Measurements from ENCODE around the gene C17orf107. TPM values are rescaled to one million over a fixed set of nuclear protein-coding genes. Genes with fewer than 3 reads are reported as not detected.

The C17orf107 gene
- total RNA-seq, 2 experiments from 2014 or later = 1.9 TPM

DNA sequence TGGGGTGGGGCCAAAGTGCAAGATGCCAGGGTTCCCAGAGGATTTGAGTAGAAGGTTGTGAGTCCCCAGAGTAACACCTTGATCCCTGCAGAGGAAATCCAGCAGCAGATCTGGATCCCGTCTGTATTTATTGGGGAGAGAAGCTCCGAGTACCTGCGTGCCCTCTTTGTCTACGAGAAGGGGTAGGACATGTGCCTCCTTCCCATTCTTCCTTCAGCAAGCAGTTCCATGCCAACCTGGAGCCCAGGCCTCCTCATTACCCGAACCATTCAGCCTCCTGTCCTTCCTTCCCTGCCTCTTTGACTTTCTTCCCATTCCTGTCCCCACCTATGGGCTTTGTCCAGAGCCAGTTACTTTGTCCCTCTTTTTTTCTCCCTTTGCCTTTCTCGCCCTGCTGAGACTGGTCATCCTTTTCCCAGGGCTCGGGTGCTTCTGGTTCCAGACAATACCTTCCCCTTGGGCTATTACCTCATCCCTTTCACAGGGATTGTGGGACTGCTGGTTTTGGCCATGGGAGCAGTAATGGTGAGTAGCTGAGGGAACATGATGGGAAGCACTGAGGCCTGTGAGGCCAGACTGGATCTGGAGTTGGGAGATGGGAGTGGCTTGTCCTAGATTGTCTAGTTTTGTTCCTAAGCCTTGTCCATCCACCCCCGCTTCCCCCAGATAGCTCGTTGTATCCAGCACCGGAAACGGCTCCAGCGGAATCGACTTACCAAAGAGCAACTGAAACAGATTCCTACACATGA is 43.6 kb downstream of the C17orf107 start:
- peaks cover 64% of the 10 kb centered on the region for H3K4me1 Mint-ChIP-seq (ENCODE audit: low read depth)
- H3K27ac Mint-ChIP-seq = peak overlapping the region; percentile 99
- no peaks in the 10 kb centered on the region for H3K9me3 Mint-ChIP-seq
- peak overlapping the region; percentile 40 for H3K4me3 Mint-ChIP-seq
- H3K36me3 Mint-ChIP-seq (ENCODE audit: low read depth) = peaks cover 78% of the 10 kb centered on the region
- no peaks in the 10 kb centered on the region for H3K27me3 Mint-ChIP-seq (ENCODE audit: low read depth)
- CTCF ChIA-PET = no interaction called here
- intact Hi-C loops (cut with micrococcal nuclease) = loop anchor here (10.0 kb wide), 2 partner anchors 342 to 978 kb away; partner anchors contain the start of genes ATP2A3 and RABEP1
- DNase-seq = no peak

DNA sequence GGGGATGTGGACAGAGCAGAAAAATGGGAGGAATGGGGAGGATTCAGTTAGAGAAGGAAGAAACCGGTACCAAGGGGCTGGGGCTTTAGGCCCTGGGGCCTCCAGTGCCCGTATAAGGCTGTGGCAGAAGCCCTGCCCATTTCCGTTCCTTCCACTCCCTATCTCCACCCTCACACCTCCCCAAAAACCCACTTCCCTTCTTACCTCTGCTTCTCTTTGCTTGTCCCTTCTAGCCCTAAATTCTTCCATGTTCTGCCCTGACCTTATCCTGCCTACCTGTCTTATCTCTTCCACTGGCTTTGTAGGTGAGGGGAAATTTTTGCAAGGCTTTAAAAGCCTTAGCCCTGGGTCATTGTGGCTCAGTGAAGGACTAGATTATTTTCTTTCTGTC is 44.8 kb downstream of the C17orf107 start:
- Mint-ChIP-seq H3K9me3 (no peaks in the 10 kb centered on the region), H3K4me1 (ENCODE audit: low read depth) (peaks cover 55% of the 10 kb centered on the region), H3K36me3 (ENCODE audit: low read depth) (peaks cover 71% of the 10 kb centered on the region), H3K4me3 (peak overlapping the region; percentile 97), H3K27me3 (ENCODE audit: low read depth) (no peaks in the 10 kb centered on the region), H3K27ac (peak overlapping the region; percentile 99)
- DNase-seq = peak; percentile 73
- CTCF ChIA-PET = interaction anchor here (0.6 kb wide), 1 partner anchor 120 kb away, joined by 3 read pairs; no protein-coding TSS in a partner anchor
- intact Hi-C loops (cut with micrococcal nuclease) = loop anchor here (10.0 kb wide), 2 partner anchors 341 to 979 kb away; partner anchors contain the start of genes ATP2A3 and RABEP1

DNA sequence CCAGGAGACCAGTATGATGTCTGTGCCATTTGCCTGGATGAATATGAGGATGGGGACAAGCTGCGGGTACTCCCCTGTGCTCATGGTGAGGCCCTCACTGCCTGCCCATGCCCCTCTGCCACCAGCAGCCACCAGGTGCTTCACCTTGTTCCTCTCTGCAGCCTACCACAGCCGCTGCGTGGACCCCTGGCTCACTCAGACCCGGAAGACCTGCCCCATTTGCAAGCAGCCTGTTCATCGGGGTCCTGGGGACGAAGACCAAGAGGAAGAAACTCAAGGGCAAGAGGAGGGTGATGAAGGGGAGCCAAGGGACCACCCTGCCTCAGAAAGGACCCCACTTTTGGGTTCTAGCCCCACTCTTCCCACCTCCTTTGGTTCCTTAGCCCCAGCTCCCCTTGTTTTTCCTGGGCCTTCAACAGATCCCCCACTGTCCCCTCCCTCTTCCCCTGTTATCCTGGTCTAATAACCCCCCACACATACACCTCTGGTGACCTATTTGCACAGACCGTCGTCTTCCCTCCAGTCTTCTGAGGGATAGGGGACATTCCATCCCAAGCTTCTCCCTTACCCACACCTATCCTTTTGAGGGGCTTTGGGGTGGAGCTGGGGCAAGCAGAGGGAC is 45.3 kb downstream of the C17orf107 start:
- intact Hi-C loops (cut with micrococcal nuclease) = loop anchor here (5.0 to 10.0 kb wide), 3 partner anchors 340 to 980 kb away; partner anchors contain the start of genes ATP2A3, CYB5D2, RABEP1 and ZZEF1
- H3K27ac Mint-ChIP-seq = peak overlapping the region; percentile 99
- no peaks in the 10 kb centered on the region for H3K9me3 Mint-ChIP-seq
- H3K27me3 Mint-ChIP-seq (ENCODE audit: low read depth) = no peaks in the 10 kb centered on the region
- H3K4me3 Mint-ChIP-seq = peak overlapping the region; percentile 97
- CTCF ChIA-PET = no interaction called here
- DNase-seq = peak; percentile 36
- peaks cover 69% of the 10 kb centered on the region for H3K36me3 Mint-ChIP-seq (ENCODE audit: low read depth)
- H3K4me1 Mint-ChIP-seq (ENCODE audit: low read depth) = peaks cover 55% of the 10 kb centered on the region

DNA sequence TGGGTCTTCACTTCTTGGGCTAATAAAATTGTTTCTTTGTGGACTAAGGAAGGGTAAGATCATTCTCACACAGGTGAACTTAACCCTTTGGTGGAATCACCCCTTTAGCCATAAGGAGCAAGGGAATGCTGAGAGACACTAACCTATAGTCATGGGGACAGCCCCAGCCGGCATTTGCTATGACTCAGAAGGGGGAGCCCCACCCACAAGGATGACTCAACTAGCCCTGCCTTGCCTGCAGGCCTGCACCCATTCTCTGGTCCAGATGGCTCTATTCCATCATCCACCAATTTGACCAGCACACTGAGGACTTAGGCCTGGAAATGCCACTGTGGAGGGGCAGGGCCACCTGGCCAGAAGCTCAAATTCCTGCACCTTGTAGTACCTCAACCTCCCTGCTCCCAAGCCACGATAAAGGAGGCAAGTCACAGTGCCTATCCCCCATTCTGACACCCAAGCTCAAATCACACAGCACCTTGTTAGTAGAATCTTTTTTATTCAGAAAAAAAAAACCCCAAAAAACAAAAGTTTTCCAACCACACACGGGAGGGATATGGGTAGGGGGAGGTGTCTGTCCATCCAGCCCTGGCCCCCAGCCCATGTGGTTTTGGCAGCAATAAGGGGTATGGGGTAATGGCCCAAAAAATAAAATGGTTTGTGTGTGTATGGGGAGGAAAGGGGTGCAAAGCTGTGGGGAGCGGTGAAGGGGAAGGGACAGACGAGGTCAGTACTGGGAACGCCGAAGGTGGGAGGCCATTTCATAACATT is 46.0 kb downstream of the C17orf107 start:
- peaks cover 66% of the 10 kb centered on the region for H3K36me3 Mint-ChIP-seq (ENCODE audit: low read depth)
- H3K4me1 Mint-ChIP-seq (ENCODE audit: low read depth) = peaks cover 55% of the 10 kb centered on the region
- peak overlapping the region; percentile 97 for H3K4me3 Mint-ChIP-seq
- intact Hi-C loops (cut with micrococcal nuclease) = loop anchor here (5.0 to 10.0 kb wide), 3 partner anchors 339 to 981 kb away; partner anchors contain the start of genes ATP2A3, CYB5D2, RABEP1 and ZZEF1
- peak; percentile 95 for DNase-seq
- H3K27ac Mint-ChIP-seq = peak overlapping the region; percentile 99
- CTCF ChIA-PET = interaction anchor here (1.3 kb wide), 1 partner anchor 24 kb away, joined by 3 read pairs; no protein-coding TSS in a partner anchor
- no peaks in the 10 kb centered on the region for H3K27me3 Mint-ChIP-seq (ENCODE audit: low read depth)
- no peaks in the 10 kb centered on the region for H3K9me3 Mint-ChIP-seq

DNA sequence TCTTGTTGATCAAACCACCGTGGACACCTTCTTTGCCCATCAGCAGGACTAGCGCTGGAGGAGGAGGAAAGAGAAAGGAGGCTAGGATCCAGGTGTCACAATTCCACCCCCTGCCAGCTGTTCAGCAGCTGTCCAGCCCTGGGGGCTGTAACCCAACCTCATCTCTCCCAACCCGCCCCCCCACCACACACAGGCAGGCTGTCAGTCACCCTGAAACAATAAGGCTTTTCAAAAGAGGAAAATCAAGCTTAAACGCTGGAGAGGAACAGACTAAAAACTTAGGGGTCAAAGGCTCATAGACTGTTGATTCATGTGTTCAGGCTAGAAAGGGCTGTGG is 46.6 kb downstream of the C17orf107 start:
- Mint-ChIP-seq H3K36me3 (ENCODE audit: low read depth) (peaks cover 61% of the 10 kb centered on the region), H3K27ac (peak overlapping the region; percentile 99), H3K9me3 (no peaks in the 10 kb centered on the region), H3K4me1 (ENCODE audit: low read depth) (peaks cover 59% of the 10 kb centered on the region), H3K27me3 (ENCODE audit: low read depth) (no peaks in the 10 kb centered on the region), H3K4me3 (peak overlapping the region; percentile 97)
- no peak for DNase-seq
- CTCF ChIA-PET = interaction anchor here (1.0 to 1.3 kb wide), 2 partner anchors 10 to 23 kb away, joined by 3 read pairs; no protein-coding TSS in a partner anchor
- intact Hi-C loops (cut with micrococcal nuclease) = loop anchor here (2.0 to 10.0 kb wide), 4 partner anchors 339 to 981 kb away; partner anchors contain the start of genes ATP2A3, CYB5D2, RABEP1 and UBE2G1

DNA sequence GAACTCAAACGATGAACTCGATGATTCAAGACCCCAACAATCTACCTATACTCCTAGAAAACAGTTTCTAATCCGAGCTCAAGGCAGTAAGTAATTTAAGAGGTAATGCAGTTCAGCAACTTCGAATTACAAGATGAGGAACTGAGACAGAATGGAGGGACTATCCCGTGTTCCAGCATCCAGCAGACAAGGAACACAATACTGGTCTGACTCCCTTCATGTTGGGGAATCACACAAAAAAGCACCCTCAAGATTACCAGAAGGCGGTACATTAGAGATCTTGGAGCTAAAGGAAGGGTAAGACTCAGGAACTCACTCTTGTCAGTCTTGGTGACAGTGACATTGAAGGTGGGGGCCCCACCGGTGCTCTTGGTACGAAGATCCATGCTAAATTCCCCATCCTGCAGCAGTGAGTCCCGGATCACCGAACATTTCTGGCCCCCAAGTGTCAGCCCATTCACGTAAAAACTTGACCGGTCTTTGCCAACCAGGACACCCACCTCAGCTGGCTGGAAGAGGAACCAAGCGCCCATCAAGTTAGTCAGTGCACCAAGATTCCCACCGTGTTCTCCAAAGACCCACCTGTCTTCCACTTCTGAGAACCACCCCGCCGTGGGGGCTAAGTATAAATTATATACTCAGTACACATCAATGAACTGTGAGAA is 47.1 kb downstream of the C17orf107 start:
- Mint-ChIP-seq H3K36me3 (ENCODE audit: low read depth) (peaks cover 55% of the 10 kb centered on the region), H3K27ac (peak overlapping the region; percentile 99), H3K27me3 (ENCODE audit: low read depth) (no peaks in the 10 kb centered on the region), H3K4me3 (peak overlapping the region; percentile 97), H3K9me3 (no peaks in the 10 kb centered on the region), H3K4me1 (ENCODE audit: low read depth) (peaks cover 59% of the 10 kb centered on the region)
- intact Hi-C loops (cut with micrococcal nuclease) = loop anchor here (2.0 to 10.0 kb wide), 4 partner anchors 338 to 982 kb away; partner anchors contain the start of genes ATP2A3, CYB5D2, RABEP1 and UBE2G1
- no peak for DNase-seq
- CTCF ChIA-PET = interaction anchor here (1.0 to 1.3 kb wide), 2 partner anchors 10 to 23 kb away, joined by 3 read pairs; no protein-coding TSS in a partner anchor

DNA sequence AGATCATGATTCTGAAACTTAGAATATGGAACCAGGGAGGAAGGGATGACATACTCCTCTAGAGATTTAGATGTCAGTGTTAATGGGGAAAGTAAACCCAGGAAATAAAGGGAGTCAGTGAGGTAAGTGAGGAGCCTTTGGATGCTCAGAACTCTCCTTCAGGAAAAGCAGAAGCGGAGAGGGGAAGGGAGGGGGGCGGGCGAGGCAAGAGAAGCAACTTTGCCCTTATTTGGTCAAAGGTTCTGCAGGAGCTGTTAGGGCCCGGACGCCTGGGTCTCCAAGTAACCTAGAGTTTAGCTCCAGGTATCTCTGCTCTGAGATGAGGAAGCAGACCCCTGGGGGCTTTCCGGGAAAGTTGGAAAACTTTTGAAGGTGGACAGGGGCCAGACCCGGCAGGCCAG is 47.7 kb downstream of the C17orf107 start:
- H3K4me1 Mint-ChIP-seq (ENCODE audit: low read depth) = peaks cover 54% of the 10 kb centered on the region
- peak overlapping the region; percentile 99 for H3K27ac Mint-ChIP-seq
- CTCF ChIA-PET = interaction anchor here (1.0 kb wide), 1 partner anchor 9 kb away, joined by 3 read pairs; no protein-coding TSS in a partner anchor
- peaks cover 50% of the 10 kb centered on the region for H3K36me3 Mint-ChIP-seq (ENCODE audit: low read depth)
- intact Hi-C loops (cut with micrococcal nuclease) = loop anchor here (2.0 to 10.0 kb wide), 4 partner anchors 338 to 982 kb away; partner anchors contain the start of genes ATP2A3, CYB5D2, RABEP1 and UBE2G1
- DNase-seq = no peak
- no peaks in the 10 kb centered on the region for H3K9me3 Mint-ChIP-seq
- H3K4me3 Mint-ChIP-seq = peak overlapping the region; percentile 97
- H3K27me3 Mint-ChIP-seq (ENCODE audit: low read depth) = no peaks in the 10 kb centered on the region

DNA sequence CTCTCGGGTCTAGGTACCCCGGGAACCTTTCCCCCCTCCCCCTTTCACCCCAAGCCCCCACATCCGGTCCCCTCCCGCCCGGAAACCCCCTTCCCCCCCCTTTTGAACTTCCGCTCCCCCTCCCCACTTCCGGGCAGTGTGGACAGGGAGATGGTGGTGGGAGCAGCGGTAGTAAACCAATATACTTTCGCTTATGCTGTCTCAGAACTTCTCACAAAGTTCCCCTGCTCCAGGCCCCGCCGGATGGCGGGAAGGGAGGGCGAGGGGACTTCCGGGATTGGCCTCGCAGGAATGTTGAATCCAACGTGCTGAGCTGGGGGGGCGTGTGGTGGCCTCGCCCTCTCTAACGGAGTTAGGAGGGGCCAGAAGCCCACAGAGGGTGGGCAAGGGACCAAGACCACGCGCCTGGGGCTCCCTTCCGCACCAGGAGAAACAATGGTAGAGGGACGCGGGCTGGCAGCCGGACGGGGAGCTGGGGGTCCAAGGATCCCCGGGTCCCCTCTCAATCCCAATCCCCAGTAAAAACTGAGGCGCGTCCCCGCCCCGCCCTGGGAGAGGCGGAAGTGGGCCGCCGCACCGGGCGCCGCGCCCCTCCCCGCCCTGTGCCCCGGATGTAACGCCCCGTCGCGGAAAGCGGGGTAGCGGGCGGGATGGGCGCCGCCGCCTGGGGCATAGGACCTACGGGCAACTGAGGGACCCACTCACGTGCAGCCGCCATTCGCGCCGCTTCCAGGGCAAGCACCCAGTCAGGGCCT is 48.3 kb downstream of the C17orf107 start:
- Mint-ChIP-seq H3K9me3 (no peaks in the 10 kb centered on the region), H3K4me1 (ENCODE audit: low read depth) (peaks cover 49% of the 10 kb centered on the region), H3K4me3 (peak overlapping the region; percentile 97), H3K27me3 (ENCODE audit: low read depth) (no peaks in the 10 kb centered on the region), H3K36me3 (ENCODE audit: low read depth) (peaks cover 45% of the 10 kb centered on the region), H3K27ac (peak overlapping the region; percentile 99)
- peak; percentile 84 for DNase-seq
- intact Hi-C loops (cut with micrococcal nuclease) = loop anchor here (1.0 to 10.0 kb wide), 10 partner anchors 7 to 983 kb away; partner anchors contain the start of genes ARRB2, ATP2A3, CYB5D2 and INCA1
- CTCF ChIA-PET = no interaction called here

DNA sequence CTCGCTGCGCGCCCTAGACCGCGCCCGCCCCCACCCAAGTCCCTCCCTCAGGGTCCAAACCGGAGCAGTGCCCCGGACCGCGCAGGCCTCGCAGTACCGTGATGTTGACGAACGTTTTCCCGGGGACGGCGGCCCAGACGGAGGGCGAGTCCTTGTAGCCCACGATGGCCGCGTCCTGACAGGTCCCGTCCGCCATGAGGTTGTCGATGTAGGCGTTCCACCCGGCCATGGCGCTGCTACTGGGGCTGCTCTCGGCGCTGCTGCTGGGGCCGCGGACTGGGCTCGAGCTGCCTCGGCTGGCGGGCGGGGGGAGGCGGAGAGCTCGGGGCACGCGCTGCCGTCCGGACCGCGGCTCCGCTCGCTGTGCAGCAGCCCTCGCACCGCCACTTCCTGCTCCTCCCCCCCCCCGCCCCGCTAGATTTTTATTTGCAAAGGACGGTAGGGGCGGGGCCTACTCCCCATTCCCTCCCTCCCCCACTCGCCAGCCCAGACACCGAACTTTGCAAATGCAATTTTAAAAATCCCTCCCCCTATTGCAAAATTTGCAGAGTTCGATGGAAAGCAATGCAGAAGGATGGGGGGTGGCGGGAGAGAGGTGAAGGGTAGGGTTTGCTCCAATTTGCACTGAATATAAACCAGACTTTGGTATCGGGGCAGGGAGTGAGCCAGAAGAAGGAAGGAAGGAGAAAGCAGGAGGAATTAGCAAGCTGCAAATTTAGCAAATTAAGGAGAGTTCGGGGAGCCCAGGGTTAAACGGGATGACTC is 49.0 kb downstream of the C17orf107 start, which contains the start of gene PFN1:
TSS of gene PFN1 (minus strand) at position 365 of the 765 bp plus-strand sequence. CDS start at position 229, 136 bp downstream.
- Mint-ChIP-seq H3K9me3 (no peaks in the 10 kb centered on the region), H3K4me3 (peak within 1 kb of the TSS; percentile 97), H3K4me1 (ENCODE audit: low read depth) (peaks cover 41% of the 10 kb centered on the region)

DNA sequence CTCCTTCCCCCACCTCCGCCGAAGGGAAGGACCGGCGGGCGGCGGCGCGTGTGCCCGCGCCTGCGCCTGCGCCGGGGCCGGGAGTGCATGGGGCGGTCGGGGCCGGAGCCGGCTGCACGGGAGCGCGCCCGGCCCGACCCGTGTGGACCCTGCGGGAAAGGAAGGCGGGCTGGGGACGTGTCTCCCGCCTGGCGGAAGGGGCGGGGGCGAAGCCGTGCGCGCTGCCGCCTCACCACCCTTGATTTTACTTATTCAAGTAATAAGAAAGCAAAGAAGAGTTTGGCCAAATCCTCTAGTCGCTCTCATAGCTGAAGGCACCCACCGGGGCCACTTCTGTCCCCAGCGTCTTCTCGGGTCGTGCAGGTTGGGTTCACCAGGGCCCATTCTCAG is 49.6 kb downstream of the C17orf107 start:
- Mint-ChIP-seq H3K36me3 (ENCODE audit: low read depth) (peaks cover 36% of the 10 kb centered on the region), H3K9me3 (no peaks in the 10 kb centered on the region), H3K27ac (peak overlapping the region; percentile 99), H3K4me1 (ENCODE audit: low read depth) (peaks cover 35% of the 10 kb centered on the region), H3K4me3 (peak overlapping the region; percentile 97), H3K27me3 (ENCODE audit: low read depth) (no peaks in the 10 kb centered on the region)
- intact Hi-C loops (cut with micrococcal nuclease) = loop anchor here (1.0 to 10.0 kb wide), 10 partner anchors 9 to 984 kb away; partner anchors contain the start of genes ARRB2, ATP2A3, CYB5D2 and INCA1
- CTCF ChIA-PET = no interaction called here
- DNase-seq = peak; percentile 78

More for the DNA sequence above, 49.0 kb downstream of the C17orf107 start, which contains the start of gene PFN1:
- CTCF ChIA-PET = no interaction called here
- peak; percentile 94 for DNase-seq
- H3K27ac Mint-ChIP-seq = peak within 1 kb of the TSS; percentile 99
- intact Hi-C loops (cut with micrococcal nuclease) = loop anchor here (1.0 to 10.0 kb wide), 9 partner anchors 8 to 984 kb away; partner anchors contain the start of genes ARRB2, ATP2A3, CYB5D2 and INCA1
- H3K27me3 Mint-ChIP-seq (ENCODE audit: low read depth) = no peaks in the 10 kb centered on the region
- peaks cover 37% of the 10 kb centered on the region for H3K36me3 Mint-ChIP-seq (ENCODE audit: low read depth)
